HL-60 (cell line): ENCODE results near the gene MEIOSIN.

Experiments used
- DNase-seq, 2 experiments: peaks; one replicate each; pipeline ENCODE4 v3.0.0-alpha.2; 2010 to 2020; ENCODE audit warnings: low read depth in 1 of 2, low spot score in 1 of 2
- H3K27ac ChIP-seq: fragments of 250-450 bp; sonication (Bioruptor Pico); replicated peaks from 2 replicates; pipeline ENCODE4 v1.5.1; 2020; ENCODE audit warnings: mild to moderate bottlenecking, moderate library complexity
- H3K27me3 ChIP-seq: fragments of 250-450 bp; sonication (Bioruptor Pico); 2 replicates; pipeline ENCODE4 v1.5.1; 2021; ENCODE audit warnings: mild to moderate bottlenecking, moderate library complexity; ENCODE audit not compliant: insufficient read depth, poor library complexity, severe bottlenecking
- H3K4me3 ChIP-seq: replicated peaks from 2 replicates; pipeline ENCODE4 v1.5.1; 2011; ENCODE audit warnings: mild to moderate bottlenecking, control low read depth, low read length; ENCODE audit not compliant: insufficient read depth
- CTCF ChIP-seq: IDR thresholded peaks from one replicate; pipeline ENCODE4 v1.5.1; 2011; ENCODE audit warnings: low read length, control low read depth, inconsistent platforms; ENCODE audit not compliant: insufficient read depth
- GABPA ChIP-seq: IDR thresholded peaks from 2 replicates; pipeline ENCODE4 v1.6.1; 2012; ENCODE audit warnings: low read depth
- POLR2AphosphoS5 ChIP-seq: IDR thresholded peaks from 2 replicates; pipeline ENCODE4 v1.6.1; 2012; ENCODE audit warnings: low read depth
- REST ChIP-seq: IDR thresholded peaks from 2 replicates; pipeline ENCODE4 v1.6.1; 2012; ENCODE audit warnings: low read depth; ENCODE audit not compliant: insufficient replicate concordance
- SPI1 ChIP-seq: IDR thresholded peaks from 2 replicates; pipeline ENCODE4 v1.6.1; 2012; ENCODE audit warnings: low read depth, mild to moderate bottlenecking, borderline replicate concordance

MEIOSIN gene

GRCh38 chr19:45742969-45743368 is 9.7 kb downstream of the MEIOSIN start:
- H3K4me3 ChIP-seq, result no peak overlapping the region
- H3K27ac ChIP-seq, result no peak overlapping the region
- H3K27me3 ChIP-seq, result peaks cover 9% of the 10 kb centered on the region
- TF ChIP-seq CTCF (no peak), GABPA (no peak), POLR2AphosphoS5 (no peak), SPI1 (no peak), REST (no peak)
- no peak for DNase-seq

GRCh38 chr19:45745606-45746005 is 12.4 kb downstream of the MEIOSIN start:
- DNase-seq, result no peak
- Histone ChIP-seq H3K27ac (no peak overlapping the region), H3K4me3 (no peak overlapping the region), H3K27me3 (peaks cover 12% of the 10 kb centered on the region)
- TF ChIP-seq CTCF (no peak), POLR2AphosphoS5 (no peak), REST (no peak), GABPA (no peak), SPI1 (no peak)

- Histone ChIP-seq H3K27ac (no peak overlapping the region), H3K4me3 (no peak overlapping the region), H3K27me3 (peaks cover 12% of the 10 kb centered on the region)
- DNase-seq, result no peak
- TF ChIP-seq REST, result no peak
- TF ChIP-seq POLR2AphosphoS5, result no peak
- no peak for TF ChIP-seq CTCF
- no peak for TF ChIP-seq GABPA
- no peak for TF ChIP-seq SPI1
Measured at GRCh38 chr19:45746866-45747265, 13.6 kb downstream of the MEIOSIN start.
